HepG2 (cell line): ENCODE measurements around the gene MCF2L. TPM values are rescaled to one million over a fixed set of nuclear protein-coding genes. Genes with fewer than 3 reads are reported as not detected.

Experiments used
- ATAC-seq: fragments of 200-7000 bp; cut with Tn5 transposase; 3 replicates; pipeline ENCODE4 v1.9.1; 2020; ENCODE audit warnings: mild to moderate bottlenecking, moderate library complexity
- BruUV-seq: library from RNA; stranded (reverse); fragments of 400-500 nt; replicated peaks from 2 replicates; lab custom pipeline; 2021; lab: Mats Ljungman, UMichigan
- CTCF ChIA-PET: fragments of 300-600 bp; formaldehyde crosslinking; extraction: SDS; loops from one replicate; lab custom pipeline; 2021; ENCODE audit warnings: low total read pairs, inconsistent platforms, low intra/inter-chr PET ratio; lab: Yijun Ruan, JAX
- POLR2A ChIA-PET: fragments of 350-600 bp; sonication (Branson Sonifier 250); formaldehyde crosslinking; loops from one replicate; lab custom pipeline; 2020; ENCODE audit warnings: antibody characterized with exemption, inconsistent platforms; lab: Yijun Ruan, JAX
- DNase-seq: peaks from one replicate; pipeline ENCODE4 v3.0.0-alpha.2; 2015; ENCODE audit warnings: low spot score
- FAIRE-seq: peaks from 3 replicates; lab custom pipeline; 2011; peaks lifted over from hg19 to GRCh38; lab: Jason Lieb, UNC
- H2AFZ ChIP-seq: one replicate; pipeline ENCODE4 v1.6.1; 2011; ENCODE audit warnings: low read length, inconsistent platforms
- H3K27ac ChIP-seq: fragments of 300-600 bp; 3 replicates; pipeline ENCODE4 v1.8.0; 2011; ENCODE audit warnings: mixed run types, mild to moderate bottlenecking, mixed read lengths, low read length, inconsistent platforms; ENCODE audit not compliant: insufficient read depth; ENCODE audit errors: extremely low read length
- H3K27me3 ChIP-seq, 2 experiments: fragments of 200-600 bp in 1 of 2; 2 replicates in 1 of 2; 3 replicates in 1 of 2; pipeline versions ENCODE4 v1.6.0 to v1.8.0; 2011; ENCODE audit warnings: low read length in 2 of 2, mild to moderate bottlenecking in 2 of 2, moderate library complexity in 2 of 2, inconsistent platforms in 1 of 2; ENCODE audit not compliant: insufficient read depth in 2 of 2, control insufficient read depth in 1 of 2
- H3K36me3 ChIP-seq, 2 experiments: fragments of 200-600 bp in 1 of 2; replicated peaks in 1 of 2; 2 replicates in 1 of 2; 3 replicates in 1 of 2; pipeline versions ENCODE4 v1.5.1 to v1.8.0; 2011; ENCODE audit warnings: low read length in 2 of 2, inconsistent platforms in 1 of 2; ENCODE audit not compliant: insufficient read depth in 2 of 2, control insufficient read depth in 1 of 2
- H3K4me1 ChIP-seq: 2 replicates; pipeline ENCODE4 v1.5.1; 2012; ENCODE audit warnings: low read length, inconsistent platforms; ENCODE audit not compliant: insufficient read depth
- H3K4me2 ChIP-seq: 2 replicates; pipeline ENCODE4 v1.6.0; 2011; ENCODE audit warnings: low read depth, low read length, inconsistent platforms
- H3K4me3 ChIP-seq, 3 experiments: fragments of 200-600 bp in 1 of 3; sonication (generic), shearing (Covaris generic) in 1 of 3; replicated peaks in 1 of 3; 2 replicates each; pipeline ENCODE4 v1.5.1; 2011 to 2016; ENCODE audit warnings: low read length in 3 of 3, inconsistent platforms in 2 of 3, low read depth in 2 of 3, mild to moderate bottlenecking in 2 of 3, control low read depth in 1 of 3, mixed read lengths in 1 of 3; ENCODE audit not compliant: insufficient read depth in 1 of 3
- H3K79me2 ChIP-seq: one replicate; pipeline ENCODE4 v1.6.1; 2011; ENCODE audit warnings: low read length, inconsistent platforms; ENCODE audit not compliant: insufficient read depth
- H3K9ac ChIP-seq: 2 replicates; pipeline ENCODE4 v1.6.0; 2011; ENCODE audit warnings: mild to moderate bottlenecking, low read depth, low read length, inconsistent platforms; ENCODE audit not compliant: insufficient read depth
- H3K9me3 ChIP-seq: 2 replicates; pipeline ENCODE4 v1.5.1; 2012; ENCODE audit warnings: mild to moderate bottlenecking, low read length
- H4K20me1 ChIP-seq: 2 replicates; pipeline ENCODE4 v1.6.0; 2011; ENCODE audit warnings: inconsistent platforms, mild to moderate bottlenecking, low read length, moderate library complexity; ENCODE audit not compliant: insufficient read depth
- ARNTL ChIP-seq: sonication (generic); formaldehyde crosslinking; IDR thresholded peaks from 2 replicates; pipeline ENCODE4 v1.4.0; 2020; ENCODE audit warnings: mild to moderate bottlenecking, missing genetic modification reagents
- E2F2 ChIP-seq: sonication (generic); formaldehyde crosslinking; IDR thresholded peaks from 2 replicates; pipeline ENCODE4 v1.4.0; 2020; ENCODE audit warnings: missing genetic modification reagents, borderline replicate concordance
- MXI1 ChIP-seq: IDR thresholded peaks from 3 replicates; pipeline ENCODE4 v1.6.1; 2012; ENCODE audit warnings: low read depth, low read length, inconsistent platforms, borderline replicate concordance
- SMYD3 ChIP-seq: sonication (generic); formaldehyde crosslinking; IDR thresholded peaks from 2 replicates; pipeline ENCODE4 v1.8.1; 2023; ENCODE audit warnings: mild to moderate bottlenecking, missing genetic modification reagents
- SRSF1 ChIP-seq: fragments of 200-400 bp; formaldehyde crosslinking; optimal IDR thresholded peaks from 2 replicates; pipeline ENCODE3; 2017; ENCODE audit warnings: mild to moderate bottlenecking, low read depth, low read length, moderate library complexity
- ZC3H13 ChIP-seq: sonication (generic); formaldehyde crosslinking; IDR thresholded peaks from 2 replicates; pipeline ENCODE4 v1.8.1; 2023; ENCODE audit warnings: mild to moderate bottlenecking, missing genetic modification reagents, moderate library complexity
- ZNF543 ChIP-seq: sonication (generic); formaldehyde crosslinking; IDR thresholded peaks from 2 replicates; pipeline ENCODE4 v1.4.0; 2020; ENCODE audit warnings: mild to moderate bottlenecking, missing genetic modification reagents
- ZNF639 ChIP-seq: conservative IDR thresholded peaks from 2 replicates; pipeline ENCODE4 v1.6.1; 2018; ENCODE audit warnings: missing genetic modification reagents
- ZNF670 ChIP-seq: sonication (generic); formaldehyde crosslinking; IDR thresholded peaks from 2 replicates; pipeline ENCODE4 v1.8.0; 2022; ENCODE audit warnings: mild to moderate bottlenecking, missing genetic modification reagents, borderline replicate concordance
- ZNF746 ChIP-seq: sonication (generic); formaldehyde crosslinking; IDR thresholded peaks from 2 replicates; pipeline ENCODE4 v1.8.0; 2022; ENCODE audit warnings: mild to moderate bottlenecking, missing genetic modification reagents
- ZNF761 ChIP-seq: sonication (generic); formaldehyde crosslinking; conservative IDR thresholded peaks from 2 replicates; pipeline ENCODE4 v1.4.0; 2020; ENCODE audit warnings: mild to moderate bottlenecking, missing genetic modification reagents
- ZNF781 ChIP-seq: sonication (generic); formaldehyde crosslinking; IDR thresholded peaks from 2 replicates; pipeline ENCODE4 v1.5.1; 2020; ENCODE audit warnings: borderline replicate concordance, mild to moderate bottlenecking, missing genetic modification reagents; ENCODE audit errors: not compliant biosample characterization
- ZNF816 ChIP-seq: sonication (generic); formaldehyde crosslinking; IDR thresholded peaks from 2 replicates; pipeline ENCODE4 v1.8.0; 2022; ENCODE audit warnings: missing genetic modification reagents, mild to moderate bottlenecking, borderline replicate concordance
- ZSCAN12 ChIP-seq: sonication (generic); formaldehyde crosslinking; IDR thresholded peaks from 2 replicates; pipeline ENCODE4 v1.9.0; 2021; ENCODE audit warnings: mild to moderate bottlenecking, missing genetic modification reagents
- WGBS: methylation state at CpG from one replicate; pipeline ENCODE4 v1.1.6; 2017; ENCODE audit warnings: low lambda C conversion rate; 5-methylcytosine and 5-hydroxymethylcytosine counted together
- in situ Hi-C: cut with HindIII; loops from 2 replicates; pipeline ENCODE4 v1.10.0; 2017; ENCODE audit warnings: low pct_unique_long_range_greater_than_20kb; ENCODE audit not compliant: extremely low pct_ligation_motif_present
- intact Hi-C: fragments of 100-400 bp; cut with micrococcal nuclease; formaldehyde crosslinking; loops from one replicate; pipeline ENCODE4 v1.10.0; 2022; ENCODE audit not compliant: unreplicated experiment
- polyA plus RNA-seq, 8 experiments: library from polyadenylated mRNA; depleted of rRNA in 3 of 8; stranded (reverse) in 7 of 8; unstranded in 1 of 8; fragments of >200 nt; fragmentation: Illumina TruSeq in 4 of 8; extraction: Trizol in 4 of 8; gene quantifications; 2 replicates each; pipeline versions ENCODE4 v1.2.1 to v1.2.3, GENCODE V29; 2011 to 2016; ENCODE audit warnings: low read depth in 4 of 8, missing spikeins in 1 of 8, mixed read lengths in 1 of 8; ENCODE audit not compliant: insufficient read depth in 1 of 8
- total RNA-seq, 5 experiments: library from RNA; depleted of rRNA; stranded (reverse); fragments of >200 nt; fragmentation: Illumina TruSeq; extraction: Trizol; gene quantifications; 2 replicates each; pipeline ENCODE4 v1.2.3, GENCODE V29; 2016; ENCODE audit warnings: low read depth in 1 of 5
- TF ChIP-seq, protein P1 (sequence below): IDR thresholded peaks from 2 replicates; pipeline ENCODE4 v1.6.1; 2016; ENCODE audit warnings: mild to moderate bottlenecking, missing biosample characterization, missing genetic modification reagents
- TF ChIP-seq, protein P2 (sequence below): sonication (generic); formaldehyde crosslinking; IDR thresholded peaks from 2 replicates; pipeline ENCODE4 v1.4.0; 2020; ENCODE audit warnings: mild to moderate bottlenecking, missing genetic modification reagents

MCF2L gene
- total and polyA plus RNA-seq, 2 of the 13 experiments (the other 11 are each of a cell fraction or from before 2014, with no cell fraction given): 19.4 to 28.4 TPM

- Histone ChIP-seq H3K9ac (no peak overlapping the region), H3K4me2 (peak overlapping the region; percentile 99), H4K20me1 (no peaks in the 10 kb centered on the region), H3K9me3 (no peaks in the 10 kb centered on the region), H3K27ac (no peak overlapping the region), H3K36me3 (peaks cover 2 to 12% of the 10 kb centered on the region in 2 experiments; a peak in 3 of 5 replicates), H3K4me3 (peak overlapping the region in 1 of 3 experiments; percentile 73; a peak in 1 of 6 replicates), H2AFZ (no peak overlapping the region), H3K4me1 (peaks cover 50% of the 10 kb centered on the region), H3K27me3 (no peaks in the 10 kb centered on the region), H3K79me2 (peaks cover 21% of the 10 kb centered on the region)
- intact Hi-C loops (no loop called here), in situ Hi-C loops (no loop called here)
- no peak for TF ChIP-seq ZNF781 (CRISPR knock-in tag)
- TF ChIP-seq ZNF761 (CRISPR knock-in tag): no peak
- no peak for TF ChIP-seq ZSCAN12 (CRISPR knock-in tag)
- TF ChIP-seq, protein P1, sequence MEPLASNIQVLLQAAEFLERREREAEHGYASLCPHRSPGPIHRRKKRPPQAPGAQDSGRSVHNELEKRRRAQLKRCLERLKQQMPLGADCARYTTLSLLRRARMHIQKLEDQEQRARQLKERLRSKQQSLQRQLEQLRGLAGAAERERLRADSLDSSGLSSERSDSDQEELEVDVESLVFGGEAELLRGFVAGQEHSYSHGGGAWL (CRISPR knock-in tag): no peak
- no peak for TF ChIP-seq MXI1
- no peak for TF ChIP-seq SRSF1
- TF ChIP-seq, protein P2, sequence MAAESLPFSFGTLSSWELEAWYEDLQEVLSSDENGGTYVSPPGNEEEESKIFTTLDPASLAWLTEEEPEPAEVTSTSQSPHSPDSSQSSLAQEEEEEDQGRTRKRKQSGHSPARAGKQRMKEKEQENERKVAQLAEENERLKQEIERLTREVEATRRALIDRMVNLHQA (CRISPR knock-in tag): no peak
- no peak for TF ChIP-seq ZNF543 (CRISPR knock-in tag)
- TF ChIP-seq ARNTL (CRISPR knock-in tag): no peak
- no peak for TF ChIP-seq ZNF816 (CRISPR knock-in tag)
- TF ChIP-seq ZNF639: no peak
- TF ChIP-seq E2F2 (CRISPR knock-in tag): no peak
- TF ChIP-seq SMYD3 (CRISPR knock-in tag): no peak
- TF ChIP-seq ZNF746 (CRISPR knock-in tag): no peak
- no peak for TF ChIP-seq ZC3H13 (CRISPR knock-in tag)
- no peak for TF ChIP-seq ZNF670
- no peak for ATAC-seq
- 94% methylated on average over 19 of the region's 20 CpGs for WGBS
- ChIA-PET POLR2A (interaction anchor here (1.3 to 2.2 kb wide), 3 partner anchors 11 to 15 kb away, joined by 4 to 15 read pairs (median 11); no protein-coding TSS in a partner anchor), CTCF (no interaction called here)
- FAIRE-seq: no peak
- DNase-seq: no peak
- no TSS peak for BruUV-seq
These were observed 17.5 kb downstream of the MCF2L start for GRCh38 chr13:112986470-112986869.
